Right cardiac atrium (tissue), 5 donors: ENCODE data around the gene PROX2. TPM values are rescaled to one million over a fixed set of nuclear protein-coding genes. Genes with fewer than 3 reads are reported as not detected.

Source experiments
- ATAC-seq, 2 donors: fragments of 200-7000 bp; cut with Tn5 transposase; one replicate each; pipeline versions ENCODE4 v1.8.0 to v1.9.1; 2020; ENCODE audit warnings: moderate library complexity in 2 of 2, mild to moderate bottlenecking in 1 of 2
- DNase-seq, 3 donors: peaks; one replicate each; pipeline ENCODE4 v3.0.0-alpha.2; 2020
- H3K27ac ChIP-seq: one replicate; pipeline ENCODE4 v1.5.1; 2013; ENCODE audit warnings: mild to moderate bottlenecking, low read length, control low read depth, moderate library complexity
- H3K27me3 ChIP-seq: one replicate; pipeline ENCODE4 v1.6.1; 2013; ENCODE audit not compliant: control insufficient read depth, insufficient read depth
- H3K4me1 ChIP-seq: one replicate; pipeline ENCODE4 v1.6.1; 2013; ENCODE audit warnings: low read length; ENCODE audit not compliant: control insufficient read depth, insufficient read depth
- H3K4me3 ChIP-seq: one replicate; pipeline ENCODE4 v1.5.1; 2013; ENCODE audit warnings: low read length, control low read depth
- H3K9me3 ChIP-seq: one replicate; pipeline ENCODE4 v1.6.1; 2013; ENCODE audit warnings: low read length; ENCODE audit not compliant: control insufficient read depth
- WGBS: extraction: QIAGEN DNeasy Blood & Tissue Kit; methylation state at CpG from one replicate; pipeline ENCODE4 v1.1.7; 2013; 5-methylcytosine and 5-hydroxymethylcytosine counted together
- intact Hi-C, 4 donors: fragments of 100-400 bp; cut with DNase I; formaldehyde crosslinking; loops; one replicate each; pipeline versions ENCODE4 v1.11.0 to v1.14.0; 2022 to 2023
- polyA plus RNA-seq: library from polyadenylated mRNA; stranded (reverse); fragments of 200-250 nt; gene quantifications from one replicate; pipeline ENCODE4 v1.2.3, GENCODE V29; 2013
- total RNA-seq, 4 donors: library from RNA; stranded (reverse); fragmentation: NEBNext Ultra II Directional; extraction: Animal tissue kit (Norgen Biotek cat#: 25700); gene quantifications; one replicate each; pipeline ENCODE4 v1.2.1, GENCODE V29; 2021
- donor health status: healthy with polysubstance abuse.
- donor health status: DM: no; HTN: yes; CAD: no.
- donor health status: DM: no; HTN: no; CAD: no.
- donor health status: DM: no; HTN: yes; CAD: no; lungs with severe emphysema.
- donor health status: DM: yes; HTN: yes; CAD: no.

Gene PROX2
- total and polyA plus RNA-seq, 5 donors = not detected

GRCh38 chr14:74859757-74860552 lies 16.0 kb downstream of the PROX2 start:
- no peak for ATAC-seq
- no peak for DNase-seq
- intact Hi-C loops = loop anchor here in 3 of 4 donors (5.0 kb wide), 3 partner anchors 42 to 227 kb away; no protein-coding TSS in a partner anchor
- no peaks in the 10 kb centered on the region for H3K27me3 ChIP-seq
- no peak overlapping the region for H3K4me3 ChIP-seq
- no peaks in the 10 kb centered on the region for H3K9me3 ChIP-seq
- H3K4me1 ChIP-seq = peaks cover 1% of the 10 kb centered on the region
- 53% methylated on average over 10 of the region's 10 CpGs for WGBS
- H3K27ac ChIP-seq = no peak overlapping the region

DNA sequence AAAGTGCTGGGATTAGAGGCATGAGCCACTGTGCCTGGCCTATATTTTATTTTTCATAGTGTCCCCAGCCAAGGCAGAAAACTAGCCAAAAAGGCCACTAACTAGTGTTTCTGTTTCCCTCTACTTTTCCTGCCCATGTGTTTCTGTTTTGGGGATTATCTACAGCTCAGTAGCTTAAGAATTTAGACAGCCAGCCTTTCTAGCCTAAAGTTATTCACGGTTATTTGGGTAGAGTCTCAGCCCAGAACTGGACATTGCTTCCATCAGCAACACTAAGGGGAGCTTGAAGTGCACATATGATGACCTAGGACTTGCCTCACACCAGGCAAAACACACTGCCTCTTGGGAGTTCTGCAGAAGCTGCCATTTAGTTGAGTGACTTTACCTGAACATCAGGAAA lies 17.9 kb downstream of the PROX2 start:
- Histone ChIP-seq H3K4me1 (peaks cover 1% of the 10 kb centered on the region), H3K27ac (no peak overlapping the region), H3K9me3 (no peaks in the 10 kb centered on the region), H3K4me3 (no peak overlapping the region), H3K27me3 (no peaks in the 10 kb centered on the region)
- 62% methylated on average over 1 of the region's 1 CpG for WGBS
- no peak for DNase-seq
- ATAC-seq = no peak
- intact Hi-C loops = no loop called here

- Histone ChIP-seq H3K9me3 (no peaks in the 10 kb centered on the region), H3K27ac (no peak overlapping the region), H3K4me3 (no peak overlapping the region), H3K4me1 (peaks cover 1% of the 10 kb centered on the region), H3K27me3 (no peaks in the 10 kb centered on the region)
- WGBS = 82% methylated on average over 1 of the region's 1 CpG
- DNase-seq (no peak), ATAC-seq (no peak)
- intact Hi-C loops = no loop called here
These were observed 19.6 kb downstream of the PROX2 start for GRCh38 chr14:74856366-74856765.

GRCh38 chr14:74855945-74856344 lies 20.0 kb downstream of the PROX2 start:
- H3K27me3 ChIP-seq = no peaks in the 10 kb centered on the region
- no peaks in the 10 kb centered on the region for H3K9me3 ChIP-seq
- H3K4me1 ChIP-seq = peaks cover 1% of the 10 kb centered on the region
- no peak overlapping the region for H3K27ac ChIP-seq
- 76% methylated on average over 4 of the region's 4 CpGs for WGBS
- no peak for DNase-seq
- no peak for ATAC-seq
- H3K4me3 ChIP-seq = no peak overlapping the region
- intact Hi-C loops = no loop called here

- H3K9me3 ChIP-seq = no peaks in the 10 kb centered on the region
- H3K4me3 ChIP-seq = no peak overlapping the region
- ATAC-seq (no peak), DNase-seq (no peak)
- no peaks in the 10 kb centered on the region for H3K27me3 ChIP-seq
- 59% methylated on average over 7 of the region's 7 CpGs for whole genome bisulfite sequencing
- no peak overlapping the region for H3K27ac ChIP-seq
- intact Hi-C loops = no loop called here
- H3K4me1 ChIP-seq = peaks cover 1% of the 10 kb centered on the region
These were observed 20.9 kb downstream of the PROX2 start for GRCh38 chr14:74855021-74855420.

DNA sequence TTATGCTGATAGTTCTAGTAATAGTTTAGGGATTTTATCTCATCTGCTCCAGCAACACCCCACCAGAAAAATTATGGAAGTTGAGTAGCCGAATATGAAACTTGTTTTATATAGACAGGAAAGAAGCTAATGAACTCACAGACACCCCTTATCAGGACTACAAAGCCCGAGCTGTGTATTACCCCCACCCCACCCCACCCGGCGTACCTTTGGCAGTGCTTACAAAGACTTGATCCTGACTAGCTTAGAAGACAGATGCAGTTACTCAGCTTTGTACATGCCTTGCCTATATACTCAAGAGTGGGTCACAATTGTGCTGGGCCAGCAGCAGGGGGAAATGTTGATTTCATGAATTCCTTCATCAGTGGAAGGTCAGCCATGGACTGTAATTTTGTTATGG lies 22.4 kb downstream of the PROX2 start:
- Histone ChIP-seq H3K4me3 (no peak overlapping the region), H3K27me3 (no peaks in the 10 kb centered on the region), H3K4me1 (peaks cover 1% of the 10 kb centered on the region), H3K27ac (no peak overlapping the region), H3K9me3 (no peaks in the 10 kb centered on the region)
- ATAC-seq (no peak), DNase-seq (no peak)
- intact Hi-C loops = no loop called here
- 40% methylated on average over 4 of the region's 4 CpGs for WGBS

DNA sequence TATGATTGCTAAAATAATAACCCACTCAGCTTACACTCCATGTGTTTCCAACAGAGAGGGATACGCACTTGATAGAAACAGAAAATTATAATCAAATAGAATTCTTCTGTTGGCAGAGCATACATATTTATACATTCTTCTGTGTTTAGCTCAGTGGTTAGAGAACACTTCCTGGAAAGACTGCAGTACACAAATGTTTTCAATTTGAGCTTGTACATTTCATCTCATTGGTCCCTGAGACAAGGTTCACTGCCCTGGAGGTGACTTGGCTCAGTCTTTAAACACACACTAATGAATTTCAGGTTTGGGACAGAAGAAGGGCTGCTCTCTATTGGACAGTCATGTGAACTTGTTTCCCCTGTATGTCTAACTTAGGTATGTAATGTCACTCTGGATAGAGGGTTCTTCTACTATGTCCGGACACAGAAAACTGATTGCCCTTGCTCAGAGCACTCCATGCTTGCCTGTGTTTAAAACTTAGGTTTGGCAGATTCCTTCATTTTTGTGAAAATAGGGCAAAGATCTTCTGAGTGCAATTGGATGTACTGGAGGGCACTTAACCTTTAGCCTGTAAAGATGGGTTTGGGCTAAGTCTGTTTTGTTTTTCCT lies 22.9 kb downstream of the PROX2 start:
- Histone ChIP-seq H3K4me3 (no peak overlapping the region), H3K27ac (no peak overlapping the region), H3K4me1 (peaks cover 1% of the 10 kb centered on the region), H3K9me3 (no peaks in the 10 kb centered on the region), H3K27me3 (no peaks in the 10 kb centered on the region)
- 57% methylated on average over 2 of the region's 2 CpGs for WGBS
- DNase-seq = no peak
- intact Hi-C loops = no loop called here
- no peak for ATAC-seq

GRCh38 chr14:74848768-74849167 lies 27.2 kb downstream of the PROX2 start:
- 89% methylated on average over 2 of the region's 2 CpGs for WGBS
- DNase-seq = no peak

DNA sequence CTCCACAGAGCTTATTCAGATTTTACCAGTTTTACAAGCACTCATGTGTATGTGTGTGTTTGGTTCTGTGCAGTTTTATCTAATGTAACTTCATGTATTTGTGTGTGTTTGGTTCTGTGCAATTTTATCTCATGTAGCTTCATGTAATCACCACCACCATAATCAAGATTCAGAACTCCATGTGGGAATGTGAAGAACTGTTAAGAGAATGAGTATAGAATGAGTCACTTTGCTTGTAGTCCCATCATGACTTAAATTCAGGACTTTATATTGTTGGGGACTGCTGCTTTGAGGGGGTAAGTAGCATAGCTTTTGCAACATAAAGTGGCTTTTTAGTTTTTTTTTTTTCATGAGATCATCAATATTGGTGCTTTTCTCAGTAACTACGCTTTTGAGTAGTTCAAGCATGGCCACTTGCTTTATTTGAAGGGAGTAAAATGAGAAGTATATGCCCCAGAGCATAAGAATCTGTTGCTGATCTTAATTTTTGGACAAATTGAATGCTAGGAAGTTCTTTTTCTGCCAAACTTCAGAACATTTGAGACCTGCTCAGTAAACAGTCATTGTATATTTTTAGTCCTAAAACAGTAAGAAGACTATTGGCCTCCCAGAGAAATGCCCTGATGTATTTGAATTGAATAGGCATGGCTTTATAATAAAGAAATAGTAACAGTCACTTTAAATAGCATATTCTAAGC lies 28.8 kb downstream of the PROX2 start:
- no peak overlapping the region for H3K4me3 ChIP-seq
- no peak for ATAC-seq
- 79% methylated on average over 1 of the region's 1 CpG for WGBS
- H3K27ac ChIP-seq = no peak overlapping the region
- H3K4me1 ChIP-seq = no peaks in the 10 kb centered on the region
- no peak for DNase-seq
- H3K9me3 ChIP-seq = no peaks in the 10 kb centered on the region
- no peaks in the 10 kb centered on the region for H3K27me3 ChIP-seq
- intact Hi-C loops = no loop called here

More at GRCh38 chr14:74848768-74849167, 27.2 kb downstream of the PROX2 start:
- Histone ChIP-seq H3K9me3 (no peaks in the 10 kb centered on the region), H3K27ac (no peak overlapping the region), H3K4me3 (no peak overlapping the region), H3K27me3 (no peaks in the 10 kb centered on the region), H3K4me1 (no peaks in the 10 kb centered on the region)
- ATAC-seq = no peak
- intact Hi-C loops = no loop called here

- ATAC-seq (no peak), DNase-seq (peak in 1 of 3 donors; percentile 54)
- H3K27me3 ChIP-seq = no peaks in the 10 kb centered on the region
- WGBS = 61% methylated on average over 3 of the region's 3 CpGs
- H3K27ac ChIP-seq = no peak overlapping the region
- no peaks in the 10 kb centered on the region for H3K9me3 ChIP-seq
- no peak overlapping the region for H3K4me3 ChIP-seq
- H3K4me1 ChIP-seq = no peaks in the 10 kb centered on the region
- intact Hi-C loops = no loop called here
These were observed 29.8 kb downstream of the PROX2 start for GRCh38 chr14:74846168-74846567.

DNA sequence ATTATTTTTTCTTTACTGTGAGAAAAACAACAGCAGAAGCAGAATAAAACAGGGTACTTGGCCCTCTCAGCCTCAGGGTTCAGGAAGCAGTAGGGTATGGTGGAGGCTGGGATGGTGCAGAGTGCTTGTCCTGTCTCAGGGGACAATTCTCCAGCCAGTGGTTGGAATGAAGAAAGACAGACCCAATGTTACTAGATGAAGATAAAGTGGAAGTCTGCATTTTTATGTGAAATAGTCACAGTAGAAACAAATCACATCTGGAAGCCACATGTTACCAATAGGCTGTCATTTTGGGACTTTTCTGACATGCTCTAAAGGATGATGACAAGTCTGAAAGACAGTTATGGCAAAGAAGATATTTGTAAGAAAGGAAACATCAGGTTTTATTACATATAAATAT lies 32.3 kb downstream of the PROX2 start:
- H3K27ac ChIP-seq = no peak overlapping the region
- no peak overlapping the region for H3K4me3 ChIP-seq
- ATAC-seq = peak; percentile 67 to 87
- intact Hi-C loops = no loop called here
- no peaks in the 10 kb centered on the region for H3K4me1 ChIP-seq
- no peak for DNase-seq
- no peaks in the 10 kb centered on the region for H3K27me3 ChIP-seq
- no peaks in the 10 kb centered on the region for H3K9me3 ChIP-seq
